HEK293 (cell line): Measurements from ENCODE around the gene STAC.

ENCODE experiments used
- CTCF ChIA-PET: fragments of 350-600 bp; formaldehyde crosslinking; extraction: SDS; loops from one replicate; lab custom pipeline; 2021; ENCODE audit warnings: antibody characterized with exemption; lab: Yijun Ruan, JAX
- POLR2A ChIA-PET: fragments of 300-600 bp; formaldehyde crosslinking; extraction: SDS; loops from one replicate; lab custom pipeline; 2020; ENCODE audit warnings: antibody characterized with exemption, inconsistent platforms; lab: Yijun Ruan, JAX
- H3K27ac ChIP-seq: fragments of 200-500 bp; sonication (Bioruptor generic); 2 replicates; pipeline ENCODE4 v1.5.1; 2014; ENCODE audit warnings: low read depth, low read length, control low read depth, inconsistent platforms; ENCODE audit errors: extremely low read depth
- H3K36me3 ChIP-seq, 2 experiments: fragments of 200-500 bp in 1 of 2; sonication (Bioruptor generic) in 1 of 2; 1 replicate in 1 of 2; 2 replicates in 1 of 2; pipeline ENCODE4 v1.5.1; 2014 to 2017; ENCODE audit warnings: inconsistent platforms in 2 of 2, low read length in 2 of 2; ENCODE audit not compliant: control insufficient read depth in 2 of 2, insufficient read depth in 1 of 2
- H3K4me1 ChIP-seq: fragments of 200-500 bp; sonication (Bioruptor generic); 2 replicates; pipeline ENCODE4 v1.5.1; 2014; ENCODE audit warnings: mild to moderate bottlenecking, low read length, inconsistent platforms; ENCODE audit not compliant: control insufficient read depth, insufficient read depth
- H3K4me3 ChIP-seq: 2 replicates; pipeline ENCODE4 v1.5.1; 2011; ENCODE audit warnings: low read depth, mild to moderate bottlenecking, control low read depth, low read length, moderate library complexity
- H3K9me3 ChIP-seq: fragments of 200-500 bp; sonication (Bioruptor generic); 2 replicates; pipeline ENCODE4 v1.5.1; 2014; ENCODE audit warnings: low read depth, low read length, inconsistent platforms; ENCODE audit not compliant: control insufficient read depth, insufficient read depth
- BCL11A ChIP-seq: fragments of 450-650 bp; formaldehyde crosslinking; IDR thresholded peaks from 2 replicates; pipeline ENCODE4 v1.5.1; 2016; ENCODE audit warnings: low read depth, missing biosample characterization, missing genetic modification characterization
- FEZF1 ChIP-seq: fragments of 450-650 bp; formaldehyde crosslinking; IDR thresholded peaks from 2 replicates; pipeline ENCODE4 v1.5.1; 2016; ENCODE audit warnings: missing biosample characterization, missing genetic modification characterization
- PRDM4 ChIP-seq: fragments of 450-650 bp; formaldehyde crosslinking; IDR thresholded peaks from 2 replicates; pipeline ENCODE4 v1.5.1; 2017; ENCODE audit warnings: missing biosample characterization, missing genetic modification characterization
- SCRT2 ChIP-seq: fragments of 450-650 bp; formaldehyde crosslinking; IDR thresholded peaks from 2 replicates; pipeline ENCODE4 v1.5.1; 2016; ENCODE audit warnings: missing biosample characterization, missing genetic modification characterization
- TSHZ1 ChIP-seq: fragments of 450-650 bp; formaldehyde crosslinking; IDR thresholded peaks from 2 replicates; pipeline ENCODE4 v1.5.1; 2016; ENCODE audit warnings: missing biosample characterization, missing genetic modification characterization, borderline replicate concordance
- ZBTB11 ChIP-seq: fragments of 450-650 bp; formaldehyde crosslinking; conservative IDR thresholded peaks from 2 replicates; pipeline ENCODE4 v1.5.1; 2016; ENCODE audit warnings: low read depth, missing biosample characterization, missing genetic modification characterization
- ZNF112 ChIP-seq: fragments of 450-650 bp; formaldehyde crosslinking; IDR thresholded peaks from 2 replicates; pipeline ENCODE4 v1.5.0; 2017; ENCODE audit warnings: missing biosample characterization, missing genetic modification characterization
- ZNF121 ChIP-seq: fragments of 450-650 bp; formaldehyde crosslinking; IDR thresholded peaks from 2 replicates; pipeline ENCODE4 v1.5.1; 2016; ENCODE audit warnings: missing biosample characterization, missing genetic modification characterization
- ZNF169 ChIP-seq: fragments of 450-650 bp; formaldehyde crosslinking; IDR thresholded peaks from 2 replicates; pipeline ENCODE4 v1.5.1; 2016; ENCODE audit warnings: missing biosample characterization, missing genetic modification characterization
- ZNF175 ChIP-seq: fragments of 450-650 bp; formaldehyde crosslinking; IDR thresholded peaks from 2 replicates; pipeline ENCODE4 v1.5.1; 2016; ENCODE audit warnings: missing biosample characterization, missing genetic modification characterization
- ZNF184 ChIP-seq: fragments of 450-650 bp; IDR thresholded peaks from 2 replicates; pipeline ENCODE4 v1.5.1; 2018; ENCODE audit warnings: missing biosample characterization, mild to moderate bottlenecking, missing genetic modification characterization
- ZNF501 ChIP-seq: fragments of 450-650 bp; formaldehyde crosslinking; IDR thresholded peaks from 2 replicates; pipeline ENCODE4 v1.5.1; 2016; ENCODE audit warnings: missing biosample characterization, missing genetic modification characterization
- ZNF624 ChIP-seq: fragments of 450-650 bp; formaldehyde crosslinking; IDR thresholded peaks from 2 replicates; pipeline ENCODE4 v1.5.1; 2017; ENCODE audit warnings: missing biosample characterization, missing genetic modification characterization
- ZNF645 ChIP-seq: fragments of 450-650 bp; formaldehyde crosslinking; IDR thresholded peaks from 2 replicates; pipeline ENCODE4; 2016; ENCODE audit warnings: missing biosample characterization, missing genetic modification characterization
- ZNF664 ChIP-seq: fragments of 450-650 bp; formaldehyde crosslinking; IDR thresholded peaks from 2 replicates; pipeline ENCODE4 v1.5.1; 2016; ENCODE audit warnings: missing biosample characterization, missing genetic modification characterization
- ZNF747 ChIP-seq: fragments of 450-650 bp; formaldehyde crosslinking; IDR thresholded peaks from 2 replicates; pipeline ENCODE4 v1.5.1; 2016; ENCODE audit warnings: missing biosample characterization, missing genetic modification characterization
- ZSCAN30 ChIP-seq: fragments of 450-650 bp; IDR thresholded peaks from 2 replicates; pipeline ENCODE4 v1.5.1; 2018; ENCODE audit warnings: missing biosample characterization, mild to moderate bottlenecking, missing genetic modification characterization, moderate library complexity
- ZXDB ChIP-seq: fragments of 450-650 bp; formaldehyde crosslinking; IDR thresholded peaks from 2 replicates; pipeline ENCODE4 v1.5.1; 2016; ENCODE audit warnings: missing biosample characterization, missing genetic modification characterization

Gene STAC

GRCh38 chr3:36493051-36493450 lies 112.7 kb downstream of the STAC start:
- no peak overlapping the region for H3K27ac ChIP-seq
- TF ChIP-seq ZNF169 (tag by site-specific recombination), result no peak
- no peak for TF ChIP-seq ZXDB (tag by site-specific recombination)
- TF ChIP-seq ZSCAN30 (tag by site-specific recombination), result no peak
- no peak overlapping the region for H3K4me3 ChIP-seq
- no peaks in the 10 kb centered on the region for H3K36me3 ChIP-seq
- H3K4me1 ChIP-seq, result no peaks in the 10 kb centered on the region
- no peaks in the 10 kb centered on the region for H3K9me3 ChIP-seq
- ChIA-PET POLR2A (no interaction called here), CTCF (no interaction called here)

- Histone ChIP-seq H3K4me1 (no peaks in the 10 kb centered on the region), H3K4me3 (no peak overlapping the region), H3K9me3 (no peaks in the 10 kb centered on the region), H3K27ac (no peak overlapping the region), H3K36me3 (no peaks in the 10 kb centered on the region)
- TF ChIP-seq TSHZ1 (no peak), ZBTB11 (tag by site-specific recombination) (no peak), FEZF1 (no peak), ZNF184 (no peak)
- ChIA-PET CTCF (interaction anchor here (0.6 kb wide), 1 partner anchor 477 kb away, joined by 5 read pairs; no protein-coding TSS in a partner anchor), POLR2A (no interaction called here)
These were observed 114.3 kb downstream of the STAC start for GRCh38 chr3:36494461-36495109.

- TF ChIP-seq PRDM4 (no peak), ZNF121 (no peak), ZNF645 (tag by site-specific recombination) (no peak), ZNF747 (tag by site-specific recombination) (no peak), ZNF624 (tag by site-specific recombination) (no peak), ZNF175 (tag by site-specific recombination) (no peak), ZNF501 (tag by site-specific recombination) (no peak), ZNF112 (tag by site-specific recombination) (no peak), FEZF1 (no peak), BCL11A (no peak), ZNF664 (tag by site-specific recombination) (no peak), SCRT2 (tag by site-specific recombination) (no peak)
- Histone ChIP-seq H3K27ac (no peak overlapping the region), H3K4me3 (no peak overlapping the region), H3K36me3 (no peaks in the 10 kb centered on the region), H3K4me1 (no peaks in the 10 kb centered on the region), H3K9me3 (no peaks in the 10 kb centered on the region)
- ChIA-PET CTCF (no interaction called here), POLR2A (no interaction called here)
These were observed 116.7 kb downstream of the STAC start for GRCh38 chr3:36496684-36497633.
